ENCODE data around the gene SORD.
"Not testable (repeated sequence)": the region's sequence is repeated elsewhere in the genome, so short reads cannot be mapped to it uniquely, and the experiment has no call there.

The SORD gene

DNA sequence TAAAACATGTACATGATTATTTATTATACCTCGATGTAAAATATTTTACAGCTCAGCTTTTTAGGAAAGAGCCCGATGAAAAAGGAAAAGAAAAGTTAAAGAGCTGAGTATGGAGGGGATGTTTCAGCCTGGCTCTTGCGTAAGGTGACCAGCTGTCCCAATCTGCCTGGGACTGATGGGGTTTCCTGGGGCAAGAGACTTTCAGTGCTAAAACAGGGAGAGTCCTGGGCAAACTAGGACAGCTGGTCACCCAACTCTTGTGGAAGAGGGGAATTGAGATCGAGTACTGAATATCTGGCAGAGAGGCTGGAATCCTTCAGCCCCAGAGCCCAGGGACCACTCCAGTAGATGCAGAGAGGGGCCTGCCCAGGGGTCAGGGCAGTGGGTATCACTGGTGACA lies 70.0 kb downstream of the SORD start:
- Mint-ChIP-seq H3K4me3 (no peak overlapping the region), H3K36me3 (ENCODE audit: low read depth) (no peaks in the 10 kb centered on the region), H3K27ac (no peak overlapping the region), H3K4me1 (ENCODE audit: low read depth) (no peaks in the 10 kb centered on the region), H3K27me3 (ENCODE audit: low read depth) (peaks cover 24% of the 10 kb centered on the region), H3K9me3 (no peaks in the 10 kb centered on the region)

- Mint-ChIP-seq H3K4me1 (ENCODE audit: low read depth) (no peaks in the 10 kb centered on the region), H3K27ac (no peak overlapping the region), H3K4me3 (no peak overlapping the region), H3K36me3 (ENCODE audit: low read depth) (no peaks in the 10 kb centered on the region), H3K9me3 (no peaks in the 10 kb centered on the region), H3K27me3 (ENCODE audit: low read depth) (peaks cover 24% of the 10 kb centered on the region)
These were observed 70.8 kb downstream of the SORD start for GRCh38 chr15:45093622-45094357.

GRCh38 chr15:45094358-45094730 lies 71.3 kb downstream of the SORD start:
- no peaks in the 10 kb centered on the region for H3K36me3 Mint-ChIP-seq (ENCODE audit: low read depth)
- H3K27me3 Mint-ChIP-seq (ENCODE audit: low read depth): peaks cover 24% of the 10 kb centered on the region
- no peak overlapping the region for H3K27ac Mint-ChIP-seq
- H3K4me1 Mint-ChIP-seq (ENCODE audit: low read depth): no peaks in the 10 kb centered on the region
- H3K9me3 Mint-ChIP-seq: no peaks in the 10 kb centered on the region
- no peak overlapping the region for H3K4me3 Mint-ChIP-seq

DNA sequence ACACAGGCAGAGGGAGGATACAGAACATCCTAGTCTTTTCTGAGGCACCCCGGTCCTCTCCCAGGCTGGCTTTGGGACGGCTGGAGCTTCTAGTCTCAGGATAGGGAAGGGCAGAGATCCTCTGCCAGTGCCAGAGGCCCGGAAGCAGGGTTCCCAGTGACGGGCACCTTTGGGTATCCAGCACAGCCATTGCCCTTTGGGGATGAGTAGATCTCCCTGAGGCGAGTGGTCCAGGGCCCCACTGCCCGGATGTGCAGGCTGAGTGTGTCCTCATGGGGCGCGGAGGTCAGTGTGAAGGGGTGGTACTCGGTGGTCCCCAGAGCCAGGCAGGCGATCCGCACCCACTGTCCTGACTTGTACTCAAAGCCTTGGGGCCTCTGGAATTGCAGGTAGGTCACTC lies 72.7 kb downstream of the SORD start:
- no peak overlapping the region for H3K4me3 Mint-ChIP-seq
- no peaks in the 10 kb centered on the region for H3K4me1 Mint-ChIP-seq (ENCODE audit: low read depth)
- no peaks in the 10 kb centered on the region for H3K9me3 Mint-ChIP-seq
- H3K27ac Mint-ChIP-seq: no peak overlapping the region
- H3K36me3 Mint-ChIP-seq (ENCODE audit: low read depth): no peaks in the 10 kb centered on the region
- peaks cover 17% of the 10 kb centered on the region for H3K27me3 Mint-ChIP-seq (ENCODE audit: low read depth)

GRCh38 chr15:45097466-45097865 lies 74.5 kb downstream of the SORD start:
- H3K27ac Mint-ChIP-seq: no peak overlapping the region
- H3K9me3 Mint-ChIP-seq: no peaks in the 10 kb centered on the region
- H3K4me1 Mint-ChIP-seq (ENCODE audit: low read depth): no peaks in the 10 kb centered on the region
- H3K4me3 Mint-ChIP-seq: no peak overlapping the region
- no peaks in the 10 kb centered on the region for H3K36me3 Mint-ChIP-seq (ENCODE audit: low read depth)
- H3K27me3 Mint-ChIP-seq (ENCODE audit: low read depth): peaks cover 6% of the 10 kb centered on the region

- no peaks in the 10 kb centered on the region for H3K4me1 Mint-ChIP-seq (ENCODE audit: low read depth)
- H3K4me3 Mint-ChIP-seq: no peak overlapping the region
- no peaks in the 10 kb centered on the region for H3K9me3 Mint-ChIP-seq
- peaks cover 4% of the 10 kb centered on the region for H3K27me3 Mint-ChIP-seq (ENCODE audit: low read depth)
- H3K36me3 Mint-ChIP-seq (ENCODE audit: low read depth): no peaks in the 10 kb centered on the region
- no peak overlapping the region for H3K27ac Mint-ChIP-seq
These were observed 76.7 kb downstream of the SORD start for GRCh38 chr15:45099549-45100165.

DNA sequence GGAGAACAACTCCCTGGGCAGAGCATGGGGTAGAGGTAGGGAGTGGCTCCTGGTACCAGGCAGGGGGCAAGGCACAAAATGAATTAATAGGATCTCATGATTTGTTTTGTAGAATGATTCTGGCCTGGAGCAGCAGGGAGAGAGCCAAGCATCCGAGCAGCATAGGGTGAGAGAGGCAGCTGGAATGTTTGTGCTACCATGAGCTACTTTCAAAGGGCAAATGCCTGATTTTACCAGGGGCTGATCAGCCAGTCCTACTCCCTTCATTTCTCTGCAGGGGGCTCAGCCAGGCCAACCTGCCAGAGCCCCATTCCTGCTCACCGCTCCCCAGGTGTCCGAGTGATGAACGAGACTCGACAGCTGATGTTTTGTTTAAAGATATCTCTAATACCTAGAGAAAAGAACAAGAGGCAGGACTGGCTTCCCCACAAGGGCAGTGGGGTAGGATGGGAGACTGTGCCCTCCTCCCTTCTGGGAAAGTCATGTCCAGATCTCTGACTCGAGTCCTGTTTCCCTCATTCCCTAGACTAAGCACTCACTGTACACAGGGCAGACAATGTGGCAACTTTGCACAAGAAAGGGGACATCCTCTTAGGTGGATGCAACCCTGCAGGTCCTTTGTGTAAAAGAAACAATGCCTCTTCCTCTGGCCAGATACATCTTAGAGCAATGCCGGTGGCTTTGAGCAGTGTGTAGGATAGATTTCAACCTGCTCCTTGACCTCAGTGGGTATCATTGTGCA lies 78.1 kb downstream of the SORD start:
- no peak overlapping the region for H3K27ac Mint-ChIP-seq
- no peaks in the 10 kb centered on the region for H3K9me3 Mint-ChIP-seq
- no peak overlapping the region for H3K4me3 Mint-ChIP-seq
- H3K27me3 Mint-ChIP-seq (ENCODE audit: low read depth): peaks cover 4% of the 10 kb centered on the region
- H3K36me3 Mint-ChIP-seq (ENCODE audit: low read depth): no peaks in the 10 kb centered on the region
- H3K4me1 Mint-ChIP-seq (ENCODE audit: low read depth): no peaks in the 10 kb centered on the region

GRCh38 chr15:45101749-45102148 lies 78.8 kb downstream of the SORD start:
- Mint-ChIP-seq H3K9me3 (no peaks in the 10 kb centered on the region), H3K36me3 (ENCODE audit: low read depth) (no peaks in the 10 kb centered on the region), H3K4me1 (ENCODE audit: low read depth) (no peaks in the 10 kb centered on the region), H3K27ac (no peak overlapping the region), H3K27me3 (ENCODE audit: low read depth) (peaks cover 4% of the 10 kb centered on the region), H3K4me3 (no peak overlapping the region)

- no peaks in the 10 kb centered on the region for H3K36me3 Mint-ChIP-seq (ENCODE audit: low read depth)
- H3K27ac Mint-ChIP-seq: no peak overlapping the region
- H3K27me3 Mint-ChIP-seq (ENCODE audit: low read depth): peaks cover 4% of the 10 kb centered on the region
- H3K4me1 Mint-ChIP-seq (ENCODE audit: low read depth): no peaks in the 10 kb centered on the region
- no peak overlapping the region for H3K4me3 Mint-ChIP-seq
- H3K9me3 Mint-ChIP-seq: no peaks in the 10 kb centered on the region
These were observed 79.2 kb downstream of the SORD start for GRCh38 chr15:45102226-45102625.

- not testable (repeated sequence) for H3K9me3 Mint-ChIP-seq; H3K4me3 Mint-ChIP-seq; H3K36me3 Mint-ChIP-seq (ENCODE audit: low read depth)
These were observed 81.2 kb downstream of the SORD start for GRCh38 chr15:45104170-45104569.

DNA sequence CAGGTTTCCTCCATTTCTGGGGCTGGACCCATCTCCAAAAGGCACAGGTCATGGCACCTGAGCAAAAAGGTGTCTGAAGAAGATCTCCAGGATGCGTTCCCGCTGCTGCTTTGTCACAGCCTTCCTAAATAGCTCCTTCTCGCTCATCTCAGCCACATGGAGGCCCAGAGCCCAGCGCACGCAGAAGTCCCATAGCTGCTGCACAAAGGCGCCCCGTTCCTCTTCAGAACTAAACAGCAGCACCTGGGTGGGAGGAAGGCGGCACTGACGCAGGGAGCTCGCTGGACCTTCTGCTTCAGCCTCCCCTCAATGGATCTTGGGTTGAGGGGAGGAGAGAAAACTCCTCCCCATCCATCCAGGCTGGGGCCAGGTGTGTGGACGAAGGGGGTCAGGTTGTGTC lies 82.6 kb downstream of the SORD start:
- Mint-ChIP-seq H3K27ac (no peak overlapping the region), H3K4me3 (no peak overlapping the region), H3K4me1 (ENCODE audit: low read depth) (peaks cover 1% of the 10 kb centered on the region), H3K27me3 (ENCODE audit: low read depth) (peaks cover 24% of the 10 kb centered on the region), H3K9me3 (no peaks in the 10 kb centered on the region), H3K36me3 (ENCODE audit: low read depth) (no peaks in the 10 kb centered on the region)

More at GRCh38 chr15:45104170-45104569, 81.2 kb downstream of the SORD start:
- not testable (repeated sequence) for H3K4me1 Mint-ChIP-seq (ENCODE audit: low read depth); H3K27ac Mint-ChIP-seq
- H3K27me3 Mint-ChIP-seq (ENCODE audit: low read depth): peaks cover 10% of the 10 kb centered on the region

GRCh38 chr15:45106002-45106790 lies 83.2 kb downstream of the SORD start:
- H3K9me3 Mint-ChIP-seq: no peaks in the 10 kb centered on the region
- H3K4me3 Mint-ChIP-seq: no peak overlapping the region
- no peaks in the 10 kb centered on the region for H3K36me3 Mint-ChIP-seq (ENCODE audit: low read depth)
- no peak overlapping the region for H3K27ac Mint-ChIP-seq
- H3K27me3 Mint-ChIP-seq (ENCODE audit: low read depth): peaks cover 26% of the 10 kb centered on the region
- H3K4me1 Mint-ChIP-seq (ENCODE audit: low read depth): peaks cover 2% of the 10 kb centered on the region

- no peak overlapping the region for H3K27ac Mint-ChIP-seq
- H3K36me3 Mint-ChIP-seq (ENCODE audit: low read depth): no peaks in the 10 kb centered on the region
- no peaks in the 10 kb centered on the region for H3K9me3 Mint-ChIP-seq
- no peak overlapping the region for H3K4me3 Mint-ChIP-seq
- H3K27me3 Mint-ChIP-seq (ENCODE audit: low read depth): peaks cover 41% of the 10 kb centered on the region
- peaks cover 5% of the 10 kb centered on the region for H3K4me1 Mint-ChIP-seq (ENCODE audit: low read depth)
These were observed 85.1 kb downstream of the SORD start for GRCh38 chr15:45107941-45108630.

DNA sequence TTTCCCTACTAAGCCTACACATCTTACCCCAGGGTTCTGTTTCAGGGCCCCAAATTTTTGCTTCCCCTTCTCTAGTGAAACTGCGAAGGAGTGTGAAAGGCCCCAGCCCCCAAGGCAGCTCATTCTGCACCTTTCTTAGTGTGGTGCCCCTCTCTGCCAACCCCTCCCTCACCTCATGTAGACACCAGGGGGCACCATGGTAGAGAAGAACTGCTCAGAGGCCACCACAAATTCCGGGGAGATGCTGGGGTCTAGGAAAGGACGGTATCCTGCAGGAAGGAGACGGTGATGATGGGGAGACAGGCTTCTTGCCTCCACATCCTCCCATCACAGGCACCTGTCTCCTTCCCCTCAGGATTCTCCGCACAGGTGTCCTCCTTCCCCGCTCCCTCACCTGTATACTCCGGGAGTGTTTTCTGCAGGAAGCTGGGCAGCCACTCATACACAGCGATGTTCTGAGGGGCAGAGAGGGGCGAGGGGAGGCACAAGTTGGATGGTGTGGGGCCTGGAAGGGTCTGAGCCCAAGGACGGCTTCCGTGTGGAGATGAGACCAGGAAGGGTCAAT lies 87.3 kb downstream of the SORD start:
- peaks cover 59% of the 10 kb centered on the region for H3K27me3 Mint-ChIP-seq (ENCODE audit: low read depth)
- no peaks in the 10 kb centered on the region for H3K9me3 Mint-ChIP-seq
- H3K4me3 Mint-ChIP-seq: no peak overlapping the region
- H3K27ac Mint-ChIP-seq: no peak overlapping the region
- no peaks in the 10 kb centered on the region for H3K36me3 Mint-ChIP-seq (ENCODE audit: low read depth)
- H3K4me1 Mint-ChIP-seq (ENCODE audit: low read depth): peaks cover 9% of the 10 kb centered on the region
